HG03060 (cell line): ENCODE data around the gene CHRNE.
"Not testable (repeated sequence)": the region's sequence is repeated elsewhere in the genome, so short reads cannot be mapped to it uniquely, and the experiment has no call there.

Source experiments
- ATAC-seq: cut with Tn5 transposase; IDR thresholded peaks from one replicate; pipeline ENCODE4 v1.9.1; 2021; ENCODE audit warnings: low read depth, moderate number of reproducible peaks; ENCODE audit not compliant: unreplicated experiment

CHRNE gene

GRCh38 chr17:4891411-4892410 is 11.2 kb downstream of the CHRNE start:
- no peak for ATAC-seq

GRCh38 chr17:4887581-4887980 is 15.3 kb downstream of the CHRNE start:
- ATAC-seq, result no peak

GRCh38 chr17:4886830-4887229 is 16.1 kb downstream of the CHRNE start:
- ATAC-seq, result no peak

GRCh38 chr17:4884489-4884888 is 18.4 kb downstream of the CHRNE start:
- ATAC-seq, result no peak

- no peak for ATAC-seq
Measured at GRCh38 chr17:4881761-4882555, 20.9 kb downstream of the CHRNE start.

GRCh38 chr17:4880857-4881256 is 22.0 kb downstream of the CHRNE start:
- no peak for ATAC-seq

GRCh38 chr17:4879601-4880000 is 23.3 kb downstream of the CHRNE start:
- no peak for ATAC-seq

GRCh38 chr17:4877089-4877488 is 25.8 kb downstream of the CHRNE start:
- ATAC-seq, result no peak

GRCh38 chr17:4872786-4873185 is 30.1 kb downstream of the CHRNE start:
- no peak for ATAC-seq

GRCh38 chr17:4870855-4871254 is 32.0 kb downstream of the CHRNE start:
- no peak for ATAC-seq

- ATAC-seq, result not testable (repeated sequence)
Measured at GRCh38 chr17:4869058-4869998, 33.6 kb downstream of the CHRNE start.

- ATAC-seq, result not testable (repeated sequence)
Measured at GRCh38 chr17:4867535-4867934, 35.4 kb downstream of the CHRNE start.

- no peak for ATAC-seq
Measured at GRCh38 chr17:4863321-4863720, 39.6 kb downstream of the CHRNE start.

GRCh38 chr17:4862720-4863119 is 40.2 kb downstream of the CHRNE start:
- no peak for ATAC-seq

GRCh38 chr17:4861052-4861451 is 41.8 kb downstream of the CHRNE start:
- ATAC-seq, result no peak

- ATAC-seq, result no peak
Measured at GRCh38 chr17:4860651-4861050, 42.2 kb downstream of the CHRNE start.

GRCh38 chr17:4859816-4860625 is 42.9 kb downstream of the CHRNE start:
- ATAC-seq, result no peak

GRCh38 chr17:4858882-4859260 is 44.0 kb downstream of the CHRNE start:
- no peak for ATAC-seq

- no peak for ATAC-seq
Measured at GRCh38 chr17:4858068-4858881, 44.6 kb downstream of the CHRNE start.
